K562 (cell line): ENCODE results near the gene DRD3. TPM values are rescaled to one million over a fixed set of nuclear protein-coding genes. Genes with fewer than 3 reads are reported as not detected.

ENCODE experiments used
- ATAC-seq: fragments of 200-7000 bp; cut with Tn5 transposase; 3 replicates; pipeline ENCODE4 v1.9.1; 2020; ENCODE audit warnings: moderate library complexity
- BruUV-seq: library from RNA; stranded (reverse); fragments of 400-500 nt; replicated peaks from 2 replicates; lab custom pipeline; 2021; lab: Mats Ljungman, UMichigan
- CTCF ChIA-PET: fragments of 300-600 bp; formaldehyde crosslinking; extraction: SDS; loops from one replicate; lab custom pipeline; 2021; ENCODE audit warnings: low intra/inter-chr PET ratio; lab: Yijun Ruan, JAX
- POLR2A ChIA-PET: fragments of 300-600, 350-650 bp; sonication (Branson Sonifier 250); formaldehyde crosslinking; extraction: SDS; loops from one replicate; lab custom pipeline; 2021; ENCODE audit warnings: antibody characterized with exemption, inconsistent platforms; lab: Yijun Ruan, JAX
- DNase-seq, 4 experiments: peaks; one replicate each; pipeline versions ENCODE4 v3.0.0 to v3.0.0-alpha.2; 2011 to 2018; ENCODE audit warnings: low spot score in 3 of 4, mixed read lengths in 3 of 4; ENCODE audit errors: extremely low read depth in 1 of 4
- FAIRE-seq: peaks from 2 replicates; lab custom pipeline; 2011; peaks lifted over from hg19 to GRCh38; lab: Jason Lieb, UNC
- H2AFZ ChIP-seq: 2 replicates; pipeline ENCODE4 v1.6.0; 2011; ENCODE audit warnings: low read depth, low read length, control low read depth, inconsistent platforms
- H3K27ac ChIP-seq: fragments of 200-600 bp; 3 replicates; pipeline ENCODE4 v1.8.0; 2011; ENCODE audit warnings: low read depth, mild to moderate bottlenecking, control low read depth, inconsistent platforms, low read length, moderate library complexity, mixed read lengths; ENCODE audit errors: extremely low read depth
- H3K27me3 ChIP-seq, 2 experiments: fragments of 300-600 bp in 1 of 2; 2 replicates in 1 of 2; 3 replicates in 1 of 2; pipeline versions ENCODE4 v1.6.0 to v1.8.0; 2011; ENCODE audit warnings: inconsistent platforms in 2 of 2, low read length in 2 of 2, mild to moderate bottlenecking in 1 of 2, mixed read lengths in 1 of 2, moderate library complexity in 1 of 2; ENCODE audit not compliant: control insufficient read depth in 2 of 2, insufficient read depth in 2 of 2
- H3K36me3 ChIP-seq: fragments of 300-600 bp; 3 replicates; pipeline ENCODE4 v1.8.0; 2011; ENCODE audit warnings: mild to moderate bottlenecking, low read length, inconsistent platforms; ENCODE audit not compliant: control insufficient read depth, insufficient read depth
- H3K4me1 ChIP-seq, 2 experiments: fragments of 200-600 bp in 1 of 2; replicated peaks in 1 of 2; 2 replicates in 1 of 2; 3 replicates in 1 of 2; pipeline versions ENCODE4 v1.5.1 to v1.8.0; 2011; ENCODE audit warnings: inconsistent platforms in 2 of 2, low read length in 2 of 2, mild to moderate bottlenecking in 1 of 2, mixed read lengths in 1 of 2, moderate library complexity in 1 of 2; ENCODE audit not compliant: control insufficient read depth in 2 of 2, insufficient read depth in 2 of 2
- H3K4me2 ChIP-seq: 2 replicates; pipeline ENCODE4 v1.6.1; 2011; ENCODE audit warnings: low read length, control low read depth, inconsistent platforms, mixed read lengths; ENCODE audit not compliant: insufficient read depth
- H3K4me3 ChIP-seq: fragments of 200-600 bp; sonication (generic), shearing (Covaris generic); 2 replicates; pipeline ENCODE4 v1.5.1; 2016; ENCODE audit warnings: control low read depth, inconsistent platforms
- H3K79me2 ChIP-seq: fragments of 200-600 bp; 3 replicates; pipeline ENCODE4 v1.8.0; 2011; ENCODE audit warnings: low read length, inconsistent platforms; ENCODE audit not compliant: control insufficient read depth, insufficient read depth
- H3K9ac ChIP-seq, 2 experiments: 2 replicates each; pipeline versions ENCODE4 v1.6.0 to v1.6.1; 2011; ENCODE audit warnings: low read depth in 2 of 2, low read length in 2 of 2, control low read depth in 1 of 2, inconsistent platforms in 1 of 2, mild to moderate bottlenecking in 1 of 2, mixed read lengths in 1 of 2; ENCODE audit not compliant: insufficient read depth in 1 of 2
- H3K9me1 ChIP-seq: one replicate; pipeline ENCODE4 v1.6.0; 2011; ENCODE audit warnings: inconsistent platforms, mild to moderate bottlenecking, low read length, moderate library complexity; ENCODE audit not compliant: control insufficient read depth, insufficient read depth
- H3K9me3 ChIP-seq: replicated peaks from 2 replicates; pipeline ENCODE4 v1.5.1; 2011; ENCODE audit warnings: low read depth, low read length, inconsistent platforms; ENCODE audit not compliant: control insufficient read depth, insufficient read depth
- H4K20me1 ChIP-seq: replicated peaks from 2 replicates; pipeline ENCODE4 v1.6.1; 2011; ENCODE audit warnings: low read length, inconsistent platforms, mixed read lengths; ENCODE audit not compliant: control insufficient read depth, insufficient read depth
- BRD9 ChIP-seq: fragments of 450-650 bp; IDR thresholded peaks from 2 replicates; pipeline ENCODE4 v1.6.1; 2018; ENCODE audit warnings: low read depth; ENCODE audit not compliant: partially characterized antibody
- KLF13 ChIP-seq: fragments of 450-650 bp; IDR thresholded peaks from 2 replicates; pipeline ENCODE4 v1.6.1; 2016; ENCODE audit warnings: missing genetic modification characterization, low read depth, mild to moderate bottlenecking, missing compliant biosample characterization, moderate library complexity, borderline replicate concordance
- REST ChIP-seq, 2 experiments: fragments of 450-650 bp; formaldehyde crosslinking in 1 of 2; IDR thresholded peaks; 2 replicates each; pipeline versions ENCODE4 v1.4.0 to v1.6.1; 2014 to 2020; ENCODE audit warnings: mild to moderate bottlenecking in 2 of 2, borderline replicate concordance in 1 of 2, low read depth in 1 of 2
- TARDBP ChIP-seq: fragments of 450-650 bp; IDR thresholded peaks from 2 replicates; pipeline ENCODE4 v1.6.1; 2016
- THAP12 ChIP-seq: fragments of 250-450 bp; sonication (Bioruptor Pico); IDR thresholded peaks from 2 replicates; pipeline ENCODE4 v1.9.0; 2021; ENCODE audit warnings: mild to moderate bottlenecking, inconsistent platforms
- ZBTB17 ChIP-seq: fragments of 450-650 bp; formaldehyde crosslinking; IDR thresholded peaks from 2 replicates; pipeline ENCODE4 v1.4.0; 2020; ENCODE audit warnings: mild to moderate bottlenecking
- ZNF146 ChIP-seq: IDR thresholded peaks from one replicate; pipeline ENCODE4 v1.6.1; 2018; ENCODE audit warnings: missing compliant biosample characterization; ENCODE audit not compliant: unreplicated experiment
- ZNF277 ChIP-seq: fragments of 250-450 bp; sonication (Bioruptor Pico); IDR thresholded peaks from 2 replicates; pipeline ENCODE4 v1.8.0; 2022; ENCODE audit warnings: inconsistent platforms, mild to moderate bottlenecking, moderate library complexity, borderline replicate concordance
- WGBS: fragments of 100-300 bp; shearing (Covaris generic); methylation state at CpG from one replicate; pipeline ENCODE4 v1.1.6; 2016; ENCODE audit warnings: low coverage, mixed read lengths; ENCODE audit not compliant: insufficient coverage; ENCODE audit errors: missing lambda C conversion rate; 5-methylcytosine and 5-hydroxymethylcytosine counted together
- in situ Hi-C: fragments of 300-500 bp; cut with MboI; formaldehyde crosslinking; loops from 4 replicates; pipeline ENCODE4 v1.15.0; 2018; ENCODE audit warnings: inconsistent platforms, mixed read lengths
- intact Hi-C: fragments of 100-400 bp; cut with micrococcal nuclease; formaldehyde crosslinking; loops from 2 replicates; pipeline ENCODE4 v1.14.2; 2022
- polyA plus RNA-seq, 8 experiments: library from polyadenylated mRNA; depleted of rRNA in 4 of 8; stranded (reverse) in 5 of 8; unstranded in 3 of 8; fragments of >200 nt; fragmentation: Nextera tagmentation in 2 of 8; fragmentation: Illumina TruSeq in 1 of 8; extraction: Ambion mirVana in 2 of 8; extraction: Trizol in 1 of 8; gene quantifications; 2 replicates each; pipeline versions ENCODE4 v1.2.1 to v1.2.3, GENCODE V29; 2011 to 2014; ENCODE audit warnings: inconsistent platforms in 1 of 8, missing spikeins in 1 of 8
- total RNA-seq, 7 experiments: library from RNA; depleted of rRNA in 6 of 7; stranded (reverse); fragments of >200 nt in 6 of 7; fragmentation: Illumina TruSeq in 2 of 7; extraction: Trizol in 2 of 7; gene quantifications; 2 replicates each; pipeline versions ENCODE4 v1.2.1 to v1.2.3, GENCODE V29; 2011 to 2021; ENCODE audit warnings: low replicate concordance in 1 of 7

DRD3 gene
- total and polyA plus RNA-seq, 9 of the 15 experiments (the other 6 are each of a cell fraction or from before 2014, with no cell fraction given) = not detected

DNA sequence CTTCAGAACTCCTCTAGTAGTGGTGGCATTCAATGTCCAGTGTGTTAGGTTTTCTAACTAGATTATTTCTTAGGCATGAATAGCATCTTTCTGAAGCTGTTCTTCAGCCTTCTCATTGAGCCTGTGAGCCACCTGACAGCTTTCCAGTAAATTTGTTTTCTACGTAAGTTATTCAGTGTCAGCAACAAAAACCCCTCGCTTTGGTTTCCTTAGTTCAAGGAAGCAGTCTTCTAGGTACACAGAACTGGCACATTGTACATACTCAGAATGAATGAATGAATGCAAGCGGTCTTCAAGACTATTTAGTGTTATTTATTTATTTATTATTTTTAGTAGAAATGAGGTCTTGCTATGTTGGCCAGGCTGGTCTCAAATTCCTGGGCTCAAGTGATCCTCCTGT is 44.9 kb downstream of the DRD3 start:
- no peak overlapping the region for H3K4me3 ChIP-seq
- no peaks in the 10 kb centered on the region for H3K36me3 ChIP-seq
- H3K4me2 ChIP-seq = no peak overlapping the region
- FAIRE-seq (no peak), DNase-seq (no peak), ATAC-seq (no peak)
- no peaks in the 10 kb centered on the region for H3K79me2 ChIP-seq
- intact Hi-C loops (no loop called here), in situ Hi-C loops (no loop called here)
- H3K9ac ChIP-seq = no peak overlapping the region
- H3K27ac ChIP-seq = no peak overlapping the region
- 0% methylated on average over 2 of the region's 3 CpGs for WGBS
- no peaks in the 10 kb centered on the region for H3K9me3 ChIP-seq
- H3K27me3 ChIP-seq = no peaks in the 10 kb centered on the region
- H3K4me1 ChIP-seq = no peaks in the 10 kb centered on the region
- ChIA-PET CTCF (no interaction called here), POLR2A (no interaction called here)
- BruUV-seq = no TSS peak
- no peaks in the 10 kb centered on the region for H3K9me1 ChIP-seq
- H4K20me1 ChIP-seq = no peaks in the 10 kb centered on the region
- no peak overlapping the region for H2AFZ ChIP-seq
- TF ChIP-seq THAP12 (CRISPR knock-in tag) (no peak), BRD9 (no peak), ZNF146 (CRISPR knock-in tag) (no peak), TARDBP (no peak), KLF13 (tag) (no peak), ZBTB17 (CRISPR knock-in tag) (no peak), ZNF277 (no peak), REST (IDR thresholded peaks at IDR 0.05; ENCODE audit: borderline replicate concordance) (no peak), REST (CRISPR knock-in tag; IDR thresholded peaks at IDR 0.05; ENCODE audit: low read depth) (no peak)
